ENCODE measurements around the gene CIAO2B.

DNA sequence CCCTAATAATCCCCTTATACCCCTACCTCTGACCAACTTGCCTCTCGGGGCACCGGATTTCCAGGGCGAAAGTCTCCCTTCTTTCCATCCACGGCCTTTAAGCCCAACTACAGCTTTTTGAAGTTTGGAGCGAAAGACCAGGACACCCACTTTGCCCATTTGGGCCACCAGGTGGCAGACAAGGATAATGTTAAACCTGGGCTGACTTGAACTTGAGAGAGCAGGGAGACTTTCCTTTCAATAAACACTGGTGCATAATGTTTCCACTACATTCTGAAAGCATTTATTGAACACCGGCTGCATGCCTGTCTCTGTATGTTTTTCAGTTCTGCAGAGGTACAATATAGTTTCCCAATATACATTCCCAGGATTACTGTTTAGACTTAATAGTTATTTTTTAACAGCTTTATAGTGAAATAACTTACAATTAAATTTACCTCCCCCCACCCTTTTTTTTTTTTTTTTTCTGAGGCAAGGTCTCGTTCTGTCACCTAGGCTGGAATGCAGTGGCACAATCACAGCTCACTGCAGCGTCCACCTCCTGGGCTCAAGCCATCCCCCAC is 20.0 kb upstream of the CIAO2B start:
- TF ChIP-seq, protein P1, sequence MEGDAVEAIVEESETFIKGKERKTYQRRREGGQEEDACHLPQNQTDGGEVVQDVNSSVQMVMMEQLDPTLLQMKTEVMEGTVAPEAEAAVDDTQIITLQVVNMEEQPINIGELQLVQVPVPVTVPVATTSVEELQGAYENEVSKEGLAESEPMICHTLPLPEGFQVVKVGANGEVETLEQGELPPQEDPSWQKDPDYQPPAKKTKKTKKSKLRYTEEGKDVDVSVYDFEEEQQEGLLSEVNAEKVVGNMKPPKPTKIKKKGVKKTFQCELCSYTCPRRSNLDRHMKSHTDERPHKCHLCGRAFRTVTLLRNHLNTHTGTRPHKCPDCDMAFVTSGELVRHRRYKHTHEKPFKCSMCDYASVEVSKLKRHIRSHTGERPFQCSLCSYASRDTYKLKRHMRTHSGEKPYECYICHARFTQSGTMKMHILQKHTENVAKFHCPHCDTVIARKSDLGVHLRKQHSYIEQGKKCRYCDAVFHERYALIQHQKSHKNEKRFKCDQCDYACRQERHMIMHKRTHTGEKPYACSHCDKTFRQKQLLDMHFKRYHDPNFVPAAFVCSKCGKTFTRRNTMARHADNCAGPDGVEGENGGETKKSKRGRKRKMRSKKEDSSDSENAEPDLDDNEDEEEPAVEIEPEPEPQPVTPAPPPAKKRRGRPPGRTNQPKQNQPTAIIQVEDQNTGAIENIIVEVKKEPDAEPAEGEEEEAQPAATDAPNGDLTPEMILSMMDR (IDR thresholded peaks at IDR 0.05): peak; percentile 31 to 76 (median 68)
- no peak for TF ChIP-seq POLR2AphosphoS5 (IDR thresholded peaks at IDR 0.05)

All from sigmoid colon (tissue), 4 donors.